NCI-H187 treated with DMSO at 0.1 percent for 48 hours (cell line): ENCODE results near the gene PSMD13.
"Not testable (repeated sequence)": the region's sequence is repeated elsewhere in the genome, so short reads cannot be mapped to it uniquely, and the experiment has no call there.

Source experiments
- DNase-seq: peaks from one replicate; lab custom pipeline; 2025; lab: John Stamatoyannopoulos, UW

PSMD13 gene

GRCh38 chr11:276219-276618 lies 39.4 kb downstream of the PSMD13 start:
- DNase-seq = no peak

GRCh38 chr11:278001-278951 lies 41.5 kb downstream of the PSMD13 start, which contains the start of gene NLRP6:
TSS of gene NLRP6 (plus strand) at chr11:278407. CDS start at chr11:278570, 163 bp downstream.
- no peak for DNase-seq

GRCh38 chr11:279040-279965 lies 42.5 kb downstream of the PSMD13 start:
- no peak for DNase-seq

- DNase-seq = no peak
These were observed 43.4 kb downstream of the PSMD13 start for GRCh38 chr11:279966-280705.

- DNase-seq = no peak
These were observed 44.1 kb downstream of the PSMD13 start for GRCh38 chr11:280706-281485.

GRCh38 chr11:281486-282161 lies 44.8 kb downstream of the PSMD13 start:
- DNase-seq = no peak

- no peak for DNase-seq
These were observed 45.4 kb downstream of the PSMD13 start for GRCh38 chr11:282171-282570.

GRCh38 chr11:282630-283360 lies 46.0 kb downstream of the PSMD13 start:
- DNase-seq = no peak

GRCh38 chr11:283405-284104 lies 46.8 kb downstream of the PSMD13 start:
- no peak for DNase-seq

- DNase-seq = no peak
These were observed 47.6 kb downstream of the PSMD13 start for GRCh38 chr11:284105-285020.

GRCh38 chr11:285021-285893 lies 48.5 kb downstream of the PSMD13 start:
- no peak for DNase-seq

- no peak for DNase-seq
These were observed 49.1 kb downstream of the PSMD13 start for GRCh38 chr11:285894-286220.

GRCh38 chr11:286977-287820 lies 50.4 kb downstream of the PSMD13 start:
- not testable (repeated sequence) for DNase-seq

- no peak for DNase-seq
These were observed 51.2 kb downstream of the PSMD13 start for GRCh38 chr11:287821-288477.

GRCh38 chr11:288478-289397 lies 52.0 kb downstream of the PSMD13 start, which contains the start of gene PGGHG:
TSS of gene PGGHG (plus strand) at chr11:289126. CDS start at chr11:289817, 691 bp downstream.
- DNase-seq = no peak
